Smooth muscle cell (in vitro differentiated cells): Measurements from ENCODE around the gene JCAD. TPM values are rescaled to one million over a fixed set of nuclear protein-coding genes. Genes with fewer than 3 reads are reported as not detected.
"Not testable (repeated sequence)": the region's sequence is repeated elsewhere in the genome, so short reads cannot be mapped to it uniquely, and the experiment has no call there.

ENCODE experiments used
- DNase-seq: peaks from one replicate; lab custom pipeline; 2025; ENCODE audit not compliant: unreplicated experiment; lab: John Stamatoyannopoulos, UW
- H2AFZ ChIP-seq: fragments of 200-600 bp; sonication (generic); 2 replicates; pipeline ENCODE4 v1.6.0; 2016; ENCODE audit warnings: antibody characterized with exemption, low read depth, mild to moderate bottlenecking
- H3F3A ChIP-seq: fragments of 200-600 bp; sonication (generic); 2 replicates; pipeline ENCODE4 v1.6.0; 2017; ENCODE audit warnings: antibody characterized with exemption, low read depth
- H3K27ac ChIP-seq: fragments of 200-600 bp; sonication (generic); 2 replicates; pipeline ENCODE4 v1.5.1; 2016; ENCODE audit warnings: low read depth, mild to moderate bottlenecking
- H3K27me3 ChIP-seq: fragments of 200-600 bp; sonication (generic); 2 replicates; pipeline ENCODE4 v1.6.1; 2016; ENCODE audit warnings: low read depth, mild to moderate bottlenecking
- H3K36me3 ChIP-seq: fragments of 200-600 bp; sonication (generic); 2 replicates; pipeline ENCODE4 v1.5.1; 2016; ENCODE audit warnings: low read depth
- H3K4me1 ChIP-seq: fragments of 200-600 bp; sonication (generic); 2 replicates; pipeline ENCODE4 v1.5.1; 2016; ENCODE audit warnings: low read depth
- H3K4me2 ChIP-seq: fragments of 200-600 bp; sonication (generic); 2 replicates; pipeline ENCODE4 v1.6.0; 2016; ENCODE audit warnings: mild to moderate bottlenecking
- H3K4me3 ChIP-seq: fragments of 200-600 bp; sonication (generic); 2 replicates; pipeline ENCODE4 v1.5.1; 2016; ENCODE audit warnings: mild to moderate bottlenecking
- H3K79me2 ChIP-seq: fragments of 200-600 bp; sonication (generic); 2 replicates; pipeline ENCODE4 v1.6.0; 2016; ENCODE audit warnings: low read depth, mild to moderate bottlenecking
- H3K9ac ChIP-seq: fragments of 200-600 bp; sonication (generic); 2 replicates; pipeline ENCODE4 v1.6.0; 2016; ENCODE audit warnings: low read depth
- H3K9me3 ChIP-seq: fragments of 200-600 bp; sonication (generic); replicated peaks from 2 replicates; pipeline ENCODE4 v1.5.1; 2016; ENCODE audit warnings: low read depth
- H4K20me1 ChIP-seq: fragments of 200-600 bp; sonication (generic); 2 replicates; pipeline ENCODE4 v1.6.0; 2016; ENCODE audit warnings: low read depth
- CTCF ChIP-seq: fragments of 200-600 bp; sonication (generic); IDR thresholded peaks from 2 replicates; pipeline ENCODE4 v1.5.1; 2017; ENCODE audit warnings: borderline replicate concordance, mild to moderate bottlenecking, antibody characterized with exemption; ENCODE audit not compliant: insufficient read depth, poor library complexity, severe bottlenecking
- WGBS: methylation state at CpG from one replicate; pipeline ENCODE4 v1.1.7; 2016; ENCODE audit warnings: low lambda C conversion rate; 5-methylcytosine and 5-hydroxymethylcytosine counted together
- polyA plus RNA-seq: library from polyadenylated mRNA; unstranded; fragments of >200 nt; fragmentation: Nextera tagmentation; extraction: Ambion mirVana; gene quantifications from 2 replicates; pipeline ENCODE4 v1.2.1, GENCODE V29; 2016
- total RNA-seq: library from RNA; depleted of rRNA; stranded (reverse); fragments of >200 nt; gene quantifications from 2 replicates; pipeline ENCODE4 v1.2.3, GENCODE V29; 2014

JCAD gene
- total and polyA plus RNA-seq, 2 experiments from 2014 or later, result 7.5 to 7.8 TPM

GRCh38 chr10:29980084-29980483 is 79.3 kb downstream of the JCAD start:
- H3K4me1 ChIP-seq, result no peaks in the 10 kb centered on the region
- no peaks in the 10 kb centered on the region for H3K36me3 ChIP-seq
- H3F3A ChIP-seq, result no peaks in the 10 kb centered on the region
- H3K4me3 ChIP-seq, result no peak overlapping the region
- no peak overlapping the region for H3K4me2 ChIP-seq
- no peak overlapping the region for H3K9ac ChIP-seq
- no peak for TF ChIP-seq CTCF
- no peaks in the 10 kb centered on the region for H3K79me2 ChIP-seq
- H3K9me3 ChIP-seq, result no peaks in the 10 kb centered on the region
- no peak overlapping the region for H3K27ac ChIP-seq
- WGBS, result 76% methylated on average over 2 of the region's 2 CpGs
- no peak overlapping the region for H2AFZ ChIP-seq
- DNase-seq, result no peak
- H3K27me3 ChIP-seq, result no peaks in the 10 kb centered on the region
- no peaks in the 10 kb centered on the region for H4K20me1 ChIP-seq

GRCh38 chr10:29979421-29979779 is 80.0 kb downstream of the JCAD start:
- H3K27ac ChIP-seq, H3K4me2 ChIP-seq, H2AFZ ChIP-seq, H3K4me1 ChIP-seq, H4K20me1 ChIP-seq, DNase-seq, H3K9ac ChIP-seq, H3K9me3 ChIP-seq, H3K79me2 ChIP-seq, H3K4me3 ChIP-seq, H3K36me3 ChIP-seq, H3F3A ChIP-seq, H3K27me3 ChIP-seq: not testable (repeated sequence)
- WGBS, result 96% methylated on average over 2 of the region's 2 CpGs

- 87% methylated on average over 4 of the region's 4 CpGs for WGBS
These were observed 82.2 kb downstream of the JCAD start for GRCh38 chr10:29977171-29977570.

GRCh38 chr10:29976134-29976533 is 83.3 kb downstream of the JCAD start:
- no peak overlapping the region for H2AFZ ChIP-seq
- no peaks in the 10 kb centered on the region for H3K79me2 ChIP-seq
- no peak overlapping the region for H3K9ac ChIP-seq
- no peaks in the 10 kb centered on the region for H3F3A ChIP-seq
- no peaks in the 10 kb centered on the region for H4K20me1 ChIP-seq
- TF ChIP-seq CTCF, result no peak
- H3K4me3 ChIP-seq, result no peak overlapping the region
- H3K9me3 ChIP-seq, result no peaks in the 10 kb centered on the region
- 62% methylated on average over 2 of the region's 2 CpGs for WGBS
- no peak for DNase-seq
- H3K27me3 ChIP-seq, result no peaks in the 10 kb centered on the region
- no peaks in the 10 kb centered on the region for H3K36me3 ChIP-seq
- H3K4me1 ChIP-seq, result no peaks in the 10 kb centered on the region
- no peak overlapping the region for H3K4me2 ChIP-seq
- no peak overlapping the region for H3K27ac ChIP-seq

More at GRCh38 chr10:29977171-29977570, 82.2 kb downstream of the JCAD start:
- Histone ChIP-seq H3F3A (no peaks in the 10 kb centered on the region), H3K27me3 (no peaks in the 10 kb centered on the region), H4K20me1 (no peaks in the 10 kb centered on the region), H3K36me3 (no peaks in the 10 kb centered on the region), H3K4me3 (no peak overlapping the region), H3K9ac (no peak overlapping the region), H3K9me3 (no peaks in the 10 kb centered on the region), H3K4me1 (no peaks in the 10 kb centered on the region), H2AFZ (no peak overlapping the region), H3K27ac (no peak overlapping the region), H3K4me2 (no peak overlapping the region), H3K79me2 (no peaks in the 10 kb centered on the region)
- no peak for TF ChIP-seq CTCF
- no peak for DNase-seq
